Sigmoid colon (tissue), 3 donors: ENCODE results near the gene WDR53.

ENCODE experiments used
- CTCF ChIP-seq, 4 experiments: fragments of 450-650 bp in 3 of 4; fragments of 200-600 bp in 1 of 4; IDR thresholded peaks; one replicate each; pipeline ENCODE4 v1.5.1; 2016 to 2019; ENCODE audit warnings: antibody characterized with exemption in 4 of 4, mild to moderate bottlenecking in 3 of 4, moderate library complexity in 2 of 4
- POLR2A ChIP-seq, 2 donors: fragments of 450-650 bp; IDR thresholded peaks; one replicate each; pipeline ENCODE4 v1.6.1; 2016; ENCODE audit warnings: antibody characterized with exemption in 2 of 2, mild to moderate bottlenecking in 2 of 2, moderate library complexity in 2 of 2

DNA sequence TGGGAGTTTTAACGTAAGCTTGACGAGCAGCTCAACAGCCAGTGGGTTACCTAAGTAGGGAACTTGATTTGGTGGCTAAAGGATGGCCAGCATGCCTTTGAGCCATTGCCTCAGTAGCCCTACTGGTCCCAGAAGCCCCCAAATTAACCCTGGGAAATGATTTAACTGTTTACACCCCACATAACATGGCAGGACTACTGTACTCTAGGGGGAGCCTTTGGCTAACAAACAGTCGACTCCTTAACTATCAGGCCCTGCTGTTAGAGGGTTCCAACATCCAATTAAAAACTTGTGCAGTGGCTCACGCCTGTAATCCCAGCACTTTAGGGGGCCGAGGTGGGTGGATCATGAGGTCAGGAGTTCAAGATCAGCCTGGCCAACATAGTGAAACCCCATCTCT, 43.8 kb downstream of the WDR53 start:
- no peak for TF ChIP-seq CTCF (IDR thresholded peaks at IDR 0.05)
- no peak for TF ChIP-seq POLR2A (IDR thresholded peaks at IDR 0.05)
